Measurements from ENCODE around the gene CYP27B1.
A peak's percentile ranks its signal among the peaks of the same experiment; 100 is the strongest.
"Not testable (repeated sequence)": the region's sequence is repeated elsewhere in the genome, so short reads cannot be mapped to it uniquely, and the experiment has no call there.

Gene CYP27B1

DNA sequence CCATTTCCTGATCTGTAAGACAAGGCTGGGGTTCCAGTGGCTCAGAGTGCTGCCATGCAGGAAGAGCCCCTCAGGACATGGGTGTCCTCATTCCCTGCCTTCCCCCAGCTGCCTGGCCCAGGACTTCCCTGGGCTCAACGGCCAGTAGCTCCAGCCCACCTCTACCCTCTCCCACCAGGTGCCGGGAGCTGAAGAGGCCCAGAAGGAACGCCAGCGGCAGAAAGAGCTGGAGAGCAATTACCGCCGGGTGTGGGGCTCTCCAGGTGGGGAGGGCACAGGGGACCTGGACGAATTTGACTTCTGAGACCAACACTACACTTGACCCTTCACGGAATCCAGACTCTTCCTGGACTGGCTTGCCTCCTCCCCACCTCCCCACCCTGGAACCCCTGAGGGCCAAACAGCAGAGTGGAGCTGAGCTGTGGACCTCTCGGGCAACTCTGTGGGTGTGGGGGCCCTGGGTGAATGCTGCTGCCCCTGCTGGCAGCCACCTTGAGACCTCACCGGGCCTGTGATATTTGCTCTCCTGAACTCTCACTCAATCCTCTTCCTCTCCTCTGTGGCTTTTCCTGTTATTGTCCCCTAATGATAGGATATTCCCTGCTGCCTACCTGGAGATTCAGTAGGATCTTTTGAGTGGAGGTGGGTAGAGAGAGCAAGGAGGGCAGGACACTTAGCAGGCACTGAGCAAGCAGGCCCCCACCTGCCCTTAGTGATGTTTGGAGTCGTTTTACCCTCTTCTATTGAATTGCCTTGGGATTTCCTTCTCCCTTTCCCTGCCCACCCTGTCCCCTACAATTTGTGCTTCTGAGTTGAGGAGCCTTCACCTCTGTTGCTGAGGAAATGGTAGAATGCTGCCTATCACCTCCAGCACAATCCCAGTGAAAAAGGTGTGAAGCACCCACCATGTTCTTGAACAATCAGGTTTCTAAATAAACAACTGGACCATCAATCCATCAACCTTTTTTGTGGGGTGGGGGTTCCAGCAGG lies 46.0 kb downstream of the CYP27B1 start:
- no peak for DNase-seq

DNA sequence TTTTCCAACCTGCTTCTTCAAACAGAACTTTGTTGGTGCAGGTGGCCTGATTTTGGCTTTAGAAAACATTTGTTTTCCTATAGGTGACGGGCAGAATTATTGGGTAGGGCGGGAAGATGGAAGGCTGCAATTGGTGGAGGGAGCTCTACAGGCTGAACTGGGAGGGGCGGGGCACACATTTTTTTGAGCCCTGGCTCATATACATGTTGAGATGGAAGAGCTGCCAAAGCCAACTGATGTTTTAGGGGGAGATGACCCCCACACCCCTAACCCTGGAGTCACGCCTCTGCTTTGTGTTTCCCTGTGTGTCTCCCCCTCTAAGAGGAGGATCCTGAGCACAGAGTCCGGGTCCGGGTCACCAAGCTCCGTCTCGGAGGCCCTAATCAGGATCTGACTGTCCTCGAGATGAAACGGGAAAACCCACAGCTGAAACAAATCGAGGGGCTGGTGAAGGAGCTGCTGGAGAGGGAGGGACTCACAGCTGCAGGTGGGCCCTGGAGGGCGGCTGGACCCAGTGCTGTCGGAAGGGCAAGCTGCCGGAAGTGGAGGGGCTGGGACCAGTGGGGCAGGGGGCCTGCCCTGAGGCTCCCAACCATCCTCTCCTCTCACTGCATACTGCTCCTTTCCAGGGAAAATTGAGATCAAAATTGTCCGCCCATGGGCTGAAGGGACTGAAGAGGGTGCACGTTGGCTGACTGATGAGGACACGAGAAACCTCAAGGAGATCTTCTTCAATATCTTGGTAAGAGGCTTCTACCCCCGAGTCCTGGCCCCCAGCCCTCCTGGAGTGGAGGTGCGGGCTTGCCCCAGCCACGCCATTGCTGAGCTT lies 46.9 kb downstream of the CYP27B1 start:
- no peak for DNase-seq

- DNase-seq: no peak
Observed at GRCh38 chr12:57718641-57719528, 48.0 kb downstream of the CYP27B1 start.

- DNase-seq: no peak
Observed at GRCh38 chr12:57717846-57718640, 48.8 kb downstream of the CYP27B1 start.

DNA sequence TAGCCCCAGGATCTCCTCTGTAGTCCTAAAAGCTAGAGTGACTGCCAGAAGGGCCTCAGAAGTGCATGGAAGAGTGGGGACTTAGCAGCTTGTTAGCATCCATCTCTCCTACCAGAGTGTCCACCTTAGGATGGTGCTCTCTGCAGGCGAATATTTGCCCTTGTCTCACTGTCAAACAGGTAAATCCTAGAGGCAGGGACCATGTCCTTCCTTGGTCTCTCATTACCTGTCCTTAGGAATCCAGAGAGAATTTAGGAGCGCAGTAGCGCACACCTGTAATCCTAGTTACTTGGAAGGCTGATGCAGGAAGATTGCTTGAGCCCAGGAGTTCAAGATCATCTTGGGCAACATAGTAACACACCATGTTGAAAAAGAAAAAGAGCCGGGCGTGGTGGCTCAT lies 49.7 kb downstream of the CYP27B1 start:
- DNase-seq: no peak

DNA sequence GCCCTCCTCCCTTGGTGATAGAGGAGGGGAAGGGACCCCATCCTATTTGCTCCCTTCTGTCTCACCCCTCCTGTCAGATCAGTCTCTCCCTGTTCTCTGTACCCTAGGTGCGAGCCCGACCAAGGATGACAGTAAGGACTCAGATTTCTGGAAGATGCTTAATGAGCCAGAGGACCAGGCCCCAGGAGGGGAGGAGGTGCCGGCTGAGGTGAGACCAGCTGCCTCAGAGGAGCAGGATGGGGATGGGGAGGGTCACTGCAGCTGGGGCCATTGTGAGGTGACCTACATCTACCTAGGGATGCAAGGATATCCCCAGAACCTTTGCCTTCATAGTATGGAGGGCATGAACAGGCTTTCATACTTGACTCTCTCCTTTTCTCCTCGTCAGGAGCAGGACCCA lies 50.6 kb downstream of the CYP27B1 start:
- no peak for DNase-seq

- no peak for DNase-seq
Observed at GRCh38 chr12:57715786-57716185, 51.1 kb downstream of the CYP27B1 start.

- not testable (repeated sequence) for DNase-seq
Observed at GRCh38 chr12:57715036-57715748, 51.7 kb downstream of the CYP27B1 start.

DNA sequence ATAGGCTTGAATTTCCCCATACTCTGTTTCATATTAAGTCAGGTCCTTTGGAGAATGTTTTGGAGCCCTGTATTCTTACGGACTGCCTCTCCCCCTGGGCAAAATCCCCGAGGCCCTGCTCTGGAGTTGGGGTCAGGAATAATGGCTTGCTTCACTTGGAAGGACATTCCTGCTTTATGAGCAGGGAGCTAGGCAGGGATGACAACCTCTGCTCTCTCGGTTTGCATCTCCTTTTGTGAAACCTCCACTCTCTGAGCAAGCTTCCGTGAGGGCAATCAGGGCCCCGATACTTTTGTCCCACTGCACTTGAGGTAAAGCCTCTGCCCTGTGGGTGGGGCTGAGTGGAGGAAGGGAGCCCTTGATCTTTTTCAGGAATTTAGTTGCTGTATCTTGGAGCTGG lies 53.7 kb downstream of the CYP27B1 start:
- no peak for DNase-seq

DNA sequence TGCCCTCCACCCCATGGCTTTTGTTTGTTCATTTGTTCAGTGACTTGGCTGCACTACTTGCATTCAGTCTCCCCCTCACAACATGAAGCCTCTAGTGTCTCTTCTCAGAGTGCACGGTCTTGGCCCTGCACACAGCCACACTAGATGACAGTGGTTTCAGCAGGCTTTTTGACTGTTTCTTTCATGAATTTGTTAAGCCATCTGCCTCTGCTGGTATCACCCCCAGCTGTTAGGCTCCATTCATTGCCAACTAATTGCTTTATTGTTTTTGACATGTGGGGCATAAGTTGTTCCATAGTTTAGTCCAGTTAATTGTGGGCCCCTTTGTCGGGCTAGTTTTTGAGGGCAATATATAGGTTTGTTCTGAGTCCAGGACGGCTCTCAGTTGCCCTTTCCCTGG lies 54.2 kb downstream of the CYP27B1 start:
- DNase-seq: peak in 1 of 2 donors; percentile 6

Measured in hippocampal formation (tissue), 2 donors.